Measurements from ENCODE around the gene UBE2QL1.

UBE2QL1 gene

GRCh38 chr5:6431214-6432195, 17.2 kb upstream of the UBE2QL1 start:
- no peak for ATAC-seq
- TF ChIP-seq ZFP3 (CRISPR knock-in tag; IDR thresholded peaks at IDR 0.05) = no peak
- no peak for TF ChIP-seq ESRRG (CRISPR knock-in tag; IDR thresholded peaks at IDR 0.05)
- TF ChIP-seq ZFP30 (CRISPR knock-in tag; IDR thresholded peaks at IDR 0.05) = no peak
- no peak for TF ChIP-seq OSR1 (CRISPR knock-in tag; IDR thresholded peaks at IDR 0.05)
- no peak for TF ChIP-seq BACH2 (CRISPR knock-in tag; IDR thresholded peaks at IDR 0.05; ENCODE audit: borderline replicate concordance)
- no peak for TF ChIP-seq ISL1 (CRISPR knock-in tag; IDR thresholded peaks at IDR 0.05)
- TF ChIP-seq PPARA (CRISPR knock-in tag; IDR thresholded peaks at IDR 0.05; ENCODE audit: borderline replicate concordance) = no peak
- no peak for TF ChIP-seq SNAI2 (CRISPR knock-in tag; IDR thresholded peaks at IDR 0.05)
- TF ChIP-seq ZNF565 (CRISPR knock-in tag; conservative IDR thresholded peaks at IDR 0.05; ENCODE audit: low read depth) = no peak
- no peak for TF ChIP-seq POU6F1 (CRISPR knock-in tag; IDR thresholded peaks at IDR 0.05; ENCODE audit: borderline replicate concordance, low read depth)
- TF ChIP-seq ZC3H10 (CRISPR knock-in tag; IDR thresholded peaks at IDR 0.05) = no peak
- no peak for TF ChIP-seq TSHZ2 (CRISPR knock-in tag; IDR thresholded peaks at IDR 0.05)
- TF ChIP-seq CSDC2 (CRISPR knock-in tag; IDR thresholded peaks at IDR 0.05) = no peak

GRCh38 chr5:6432206-6432605, 16.5 kb upstream of the UBE2QL1 start:
- no peak for TF ChIP-seq SNAI2 (CRISPR knock-in tag; IDR thresholded peaks at IDR 0.05)
- TF ChIP-seq TSHZ2 (CRISPR knock-in tag; IDR thresholded peaks at IDR 0.05) = no peak
- TF ChIP-seq ZNF8 (CRISPR knock-in tag; IDR thresholded peaks at IDR 0.05) = no peak
- no peak for TF ChIP-seq ZFP3 (CRISPR knock-in tag; IDR thresholded peaks at IDR 0.05)
- no peak for TF ChIP-seq BACH2 (CRISPR knock-in tag; IDR thresholded peaks at IDR 0.05; ENCODE audit: borderline replicate concordance)
- no peak for TF ChIP-seq OSR1 (CRISPR knock-in tag; IDR thresholded peaks at IDR 0.05)
- TF ChIP-seq ZNF70 (CRISPR knock-in tag; IDR thresholded peaks at IDR 0.05) = no peak
- no peak for TF ChIP-seq ISL1 (CRISPR knock-in tag; IDR thresholded peaks at IDR 0.05)
- TF ChIP-seq POU6F1 (CRISPR knock-in tag; IDR thresholded peaks at IDR 0.05; ENCODE audit: borderline replicate concordance, low read depth) = no peak
- TF ChIP-seq CREB5 (CRISPR knock-in tag; IDR thresholded peaks at IDR 0.05; ENCODE audit: low read depth) = no peak
- TF ChIP-seq PATZ1 (CRISPR knock-in tag; IDR thresholded peaks at IDR 0.05; ENCODE audit: borderline replicate concordance) = no peak
- TF ChIP-seq GLIS3 (CRISPR knock-in tag; IDR thresholded peaks at IDR 0.05) = no peak
- no peak for TF ChIP-seq PPARA (CRISPR knock-in tag; IDR thresholded peaks at IDR 0.05; ENCODE audit: borderline replicate concordance)
- TF ChIP-seq ZNF565 (CRISPR knock-in tag; conservative IDR thresholded peaks at IDR 0.05; ENCODE audit: low read depth) = no peak
- TF ChIP-seq ARNTL (CRISPR knock-in tag; IDR thresholded peaks at IDR 0.05; ENCODE audit: borderline replicate concordance, low read depth) = no peak
- TF ChIP-seq TOX (CRISPR knock-in tag; IDR thresholded peaks at IDR 0.05; ENCODE audit: borderline replicate concordance) = no peak
- no peak for TF ChIP-seq ESRRG (CRISPR knock-in tag; IDR thresholded peaks at IDR 0.05)
- no peak for TF ChIP-seq ZC3H10 (CRISPR knock-in tag; IDR thresholded peaks at IDR 0.05)
- TF ChIP-seq CSDC2 (CRISPR knock-in tag; IDR thresholded peaks at IDR 0.05) = no peak
- no peak for TF ChIP-seq CSRNP3 (CRISPR knock-in tag; IDR thresholded peaks at IDR 0.05)
- ATAC-seq = no peak
